Stimulated activated CD4-positive, alpha-beta T cell treated with anti-CD3 and anti-CD28 coated beads, TNF-alpha, amount 100 ng/mL, for 48 hours (primary cell): ENCODE data around the gene ELOA2.
A peak's percentile ranks its signal among the peaks of the same experiment; 100 is the strongest.
"Not testable (repeated sequence)": the region's sequence is repeated elsewhere in the genome, so short reads cannot be mapped to it uniquely, and the experiment has no call there.

Experiments
- DNase-seq, 3 donors: peaks; one replicate each; pipeline ENCODE4 v3.0.0-alpha.2; 2020; ENCODE audit warnings: low read depth in 3 of 3

The ELOA2 gene, protein sequence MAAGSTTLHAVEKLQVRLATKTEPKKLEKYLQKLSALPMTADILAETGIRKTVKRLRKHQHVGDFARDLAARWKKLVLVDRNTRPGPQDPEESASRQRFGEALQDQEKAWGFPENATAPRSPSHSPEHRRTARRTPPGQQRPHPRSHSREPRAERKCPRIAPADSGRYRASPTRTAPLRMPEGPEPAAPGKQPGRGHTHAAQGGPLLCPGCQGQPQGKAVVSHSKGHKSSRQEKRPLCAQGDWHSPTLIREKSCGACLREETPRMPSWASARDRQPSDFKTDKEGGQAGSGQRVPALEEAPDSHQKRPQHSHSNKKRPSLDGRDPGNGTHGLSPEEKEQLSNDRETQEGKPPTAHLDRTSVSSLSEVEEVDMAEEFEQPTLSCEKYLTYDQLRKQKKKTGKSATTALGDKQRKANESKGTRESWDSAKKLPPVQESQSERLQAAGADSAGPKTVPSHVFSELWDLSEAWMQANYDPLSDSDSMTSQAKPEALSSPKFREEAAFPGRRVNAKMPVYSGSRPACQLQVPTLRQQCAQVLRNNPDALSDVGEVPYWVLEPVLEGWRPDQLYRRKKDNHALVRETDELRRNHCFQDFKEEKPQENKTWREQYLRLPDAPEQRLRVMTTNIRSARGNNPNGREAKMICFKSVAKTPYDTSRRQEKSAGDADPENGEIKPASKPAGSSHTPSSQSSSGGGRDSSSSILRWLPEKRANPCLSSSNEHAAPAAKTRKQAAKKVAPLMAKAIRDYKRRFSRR

DNA sequence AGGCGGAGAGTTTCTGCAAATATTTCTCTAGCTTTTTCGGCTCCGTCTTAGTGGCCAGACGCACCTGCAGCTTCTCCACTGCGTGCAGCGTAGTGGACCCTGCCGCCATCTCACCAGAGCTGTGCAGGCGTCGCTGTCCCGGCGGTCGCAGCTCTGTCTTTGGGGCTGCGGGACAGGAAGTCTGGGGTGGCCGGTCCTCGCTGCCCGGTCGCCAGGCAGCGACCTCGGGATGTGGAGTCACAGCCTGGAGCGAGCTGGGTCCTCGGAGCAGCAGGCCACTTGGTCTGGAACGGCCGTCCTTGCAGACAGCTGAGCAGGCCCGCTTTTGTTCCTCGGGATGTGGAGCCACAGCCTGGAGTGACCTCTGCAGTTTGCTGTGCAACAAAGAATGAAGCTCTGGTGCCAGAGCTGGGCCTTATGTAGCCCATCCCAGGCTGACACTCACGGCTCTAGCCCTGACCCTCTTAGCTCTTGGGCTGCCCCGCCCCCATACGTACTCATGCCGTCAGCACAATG is at the start of gene ELOA2:
Gene ELOA2 (minus strand): TSS at position 466 of the 516 bp plus-strand sequence. CDS start 357 bp downstream, at position 109.
- no peak for DNase-seq

- DNase-seq: no peak
Measured at GRCh38 chr18:47081578-47081977, 46.2 kb upstream of the ELOA2 start.

GRCh38 chr18:47080872-47081271 is 45.5 kb upstream of the ELOA2 start:
- no peak for DNase-seq

GRCh38 chr18:47077111-47077510 is 41.7 kb upstream of the ELOA2 start:
- no peak for DNase-seq

DNA sequence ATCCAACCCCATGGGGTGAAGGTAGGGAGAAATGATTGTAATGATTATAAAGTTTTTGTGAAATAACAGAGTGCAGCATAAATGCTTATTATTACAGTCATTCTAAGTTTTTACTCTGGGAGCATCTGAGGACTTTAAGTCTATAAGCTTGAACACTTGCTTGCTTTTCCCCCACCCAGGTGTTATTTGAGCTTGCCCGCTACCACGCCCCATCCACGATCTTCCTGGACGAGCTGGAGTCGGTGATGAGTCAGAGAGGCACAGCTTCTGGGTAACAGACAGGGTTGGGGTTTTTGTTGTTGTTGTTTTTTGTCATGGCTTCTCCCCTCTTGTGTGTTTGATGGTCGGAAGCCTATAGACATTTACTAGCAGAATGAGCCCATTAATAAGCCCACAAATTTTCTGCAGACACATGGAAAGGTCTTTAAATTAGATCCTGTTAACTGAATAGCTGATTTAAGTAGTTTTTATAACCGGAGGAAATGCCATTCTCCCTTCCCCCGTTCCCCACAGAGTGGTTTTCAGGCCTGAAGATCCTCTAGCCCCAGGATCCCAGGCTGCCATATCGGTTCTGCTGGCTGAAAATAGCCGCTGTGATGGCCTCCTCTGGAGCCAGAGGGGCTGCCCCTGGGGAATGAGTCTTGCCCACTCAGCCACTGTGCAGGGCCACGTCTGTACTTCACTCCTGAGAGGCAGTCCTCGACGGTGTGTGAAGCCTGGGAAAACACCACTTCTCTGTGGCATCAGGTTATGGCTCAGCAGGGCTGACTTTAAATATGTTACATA is 39.9 kb upstream of the ELOA2 start:
- no peak for DNase-seq

- no peak for DNase-seq
Measured at GRCh38 chr18:47067648-47068047, 32.2 kb upstream of the ELOA2 start.

- DNase-seq: no peak
Measured at GRCh38 chr18:47063096-47063495, 27.7 kb upstream of the ELOA2 start.

- no peak for DNase-seq
Measured at GRCh38 chr18:47062471-47062870, 27.1 kb upstream of the ELOA2 start.

- no peak for DNase-seq
Measured at GRCh38 chr18:47054369-47054768, 18.9 kb upstream of the ELOA2 start.

GRCh38 chr18:47050468-47050867 is 15.0 kb upstream of the ELOA2 start:
- peak in 1 of 3 donors; percentile 4 for DNase-seq

DNA sequence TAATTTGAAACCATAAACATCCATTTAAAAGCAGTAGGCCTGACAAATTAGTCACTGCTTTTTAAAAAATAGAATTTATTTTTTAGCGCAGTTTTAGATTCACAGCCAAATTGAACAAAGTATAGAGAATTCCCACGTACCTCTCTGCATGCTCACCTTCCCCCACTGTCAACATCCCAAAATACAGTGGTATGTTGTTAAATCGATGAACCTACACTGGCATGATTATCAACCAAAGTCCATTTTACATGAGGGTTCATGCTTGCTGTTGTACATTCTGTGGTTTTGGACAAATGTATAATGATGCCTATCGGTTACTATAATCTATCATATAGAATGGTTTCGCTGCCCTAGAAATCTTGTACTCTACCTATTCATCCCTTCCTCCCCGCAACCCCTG is 5.6 kb upstream of the ELOA2 start:
- DNase-seq: no peak

DNA sequence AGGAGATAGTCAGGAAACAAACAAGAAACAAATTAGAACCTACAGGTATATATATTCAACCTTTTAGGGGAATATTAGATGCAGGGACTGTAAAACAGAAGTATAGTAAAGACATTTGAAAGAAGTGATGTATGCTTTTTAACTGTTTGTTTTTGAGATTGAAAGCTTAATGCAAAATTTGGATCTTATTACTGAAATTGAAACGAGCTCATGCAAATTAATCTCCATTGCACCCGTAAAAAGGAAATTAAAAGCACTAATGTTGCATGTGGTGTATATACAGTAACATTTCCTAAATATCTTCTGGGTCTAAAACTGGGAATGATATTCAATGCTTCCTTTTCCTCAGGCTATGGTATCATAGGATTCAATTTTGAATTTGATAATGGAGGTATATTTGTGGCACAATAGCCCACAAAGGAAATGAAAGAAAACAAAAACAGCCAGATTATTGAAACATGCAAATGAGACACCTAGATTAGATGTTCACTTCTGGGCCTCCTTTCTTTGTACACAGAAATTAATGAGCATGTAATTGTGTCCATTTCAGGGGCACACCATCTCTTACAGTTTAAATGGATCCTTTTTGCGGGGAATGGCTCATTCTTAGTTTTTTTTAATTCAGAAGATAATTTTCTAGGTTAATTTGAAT is 1.6 kb upstream of the ELOA2 start:
- DNase-seq: no peak

GRCh38 chr18:47036298-47036874 is 965 bp upstream of the ELOA2 start:
- DNase-seq: no peak

DNA sequence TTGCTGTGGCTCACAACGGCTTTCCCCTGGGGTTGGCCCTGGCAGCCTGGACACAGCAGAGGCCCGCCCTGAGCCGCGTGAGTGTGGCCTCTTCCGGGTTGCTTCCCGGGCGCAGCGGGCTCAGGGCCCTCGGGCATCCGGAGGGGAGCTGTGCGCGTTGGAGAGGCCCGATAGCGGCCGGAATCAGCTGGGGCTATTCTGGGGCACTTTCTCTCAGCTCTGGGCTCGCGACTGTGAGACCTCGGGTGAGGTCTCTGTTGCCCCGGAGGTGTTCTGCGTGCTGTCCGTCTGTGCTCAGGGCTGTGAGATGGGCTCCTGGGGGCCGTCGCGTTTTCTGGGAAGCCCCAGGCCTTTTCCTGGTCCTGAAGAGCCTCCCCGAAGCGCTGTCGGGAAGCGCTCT is 830 bp downstream of the ELOA2 start:
- DNase-seq: not testable (repeated sequence)

DNA sequence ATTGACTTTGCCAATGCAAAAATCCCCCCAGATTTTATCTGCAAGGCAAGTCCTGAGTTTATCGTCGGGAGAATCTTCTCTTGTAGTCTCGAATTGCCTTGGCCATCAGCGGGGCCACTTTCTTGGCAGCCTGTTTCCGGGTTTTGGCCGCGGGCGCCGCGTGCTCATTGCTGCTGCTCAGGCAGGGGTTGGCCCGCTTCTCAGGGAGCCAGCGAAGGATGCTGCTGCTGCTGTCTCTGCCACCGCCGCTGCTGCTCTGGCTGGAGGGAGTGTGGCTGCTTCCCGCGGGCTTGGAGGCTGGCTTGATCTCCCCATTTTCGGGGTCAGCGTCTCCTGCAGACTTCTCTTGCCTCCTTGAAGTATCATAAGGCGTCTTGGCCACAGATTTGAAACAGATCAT is 2.5 kb downstream of the ELOA2 start:
- DNase-seq: no peak

DNA sequence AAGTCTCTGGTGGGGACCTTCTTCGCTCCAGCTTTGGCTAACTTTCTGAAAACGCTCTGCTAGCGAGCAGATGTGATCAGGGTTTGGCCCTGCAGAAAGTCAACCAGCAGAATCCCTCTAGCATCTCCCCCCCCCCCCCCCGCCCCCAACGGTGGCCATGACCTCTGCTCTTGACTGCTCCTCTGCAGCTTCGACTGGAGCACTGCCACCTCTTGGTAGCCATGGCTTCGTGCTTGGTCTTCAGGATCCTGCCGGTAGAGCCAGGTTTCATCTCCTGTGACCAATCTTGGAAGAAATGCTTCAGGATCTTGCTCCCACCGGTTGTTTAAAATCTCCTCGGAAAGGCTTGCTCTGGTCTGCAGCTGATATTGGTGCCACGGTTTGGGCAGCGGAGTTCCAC is 4.5 kb downstream of the ELOA2 start:
- not testable (repeated sequence) for DNase-seq

- not testable (repeated sequence) for DNase-seq
Measured at GRCh38 chr18:47029684-47030353, 5.6 kb downstream of the ELOA2 start.

- DNase-seq: not testable (repeated sequence)
Measured at GRCh38 chr18:47028738-47029137, 6.7 kb downstream of the ELOA2 start.

GRCh38 chr18:47025557-47026174 is 9.8 kb downstream of the ELOA2 start:
- not testable (repeated sequence) for DNase-seq
